Measurements from ENCODE around the gene KATNIP.

KATNIP gene

GRCh38 chr16:27511657-27512448 lies 38.1 kb upstream of the KATNIP start:
- TF ChIP-seq CTCF (IDR thresholded peaks at IDR 0.05; ENCODE audit: low read depth, low read length), result no peak
- DNase-seq (ENCODE audit: extremely low read depth, low read depth), result no peak

- no peak for DNase-seq (ENCODE audit: extremely low read depth, low read depth)
- TF ChIP-seq CTCF (IDR thresholded peaks at IDR 0.05; ENCODE audit: low read depth, low read length), result no peak
These were observed 35.1 kb upstream of the KATNIP start for GRCh38 chr16:27514806-27515205.

GRCh38 chr16:27515874-27516353 lies 34.0 kb upstream of the KATNIP start:
- no peak for DNase-seq (ENCODE audit: extremely low read depth, low read depth)
- peak; percentile 45 for TF ChIP-seq CTCF (IDR thresholded peaks at IDR 0.05; ENCODE audit: low read depth, low read length)

- TF ChIP-seq CTCF (IDR thresholded peaks at IDR 0.05; ENCODE audit: low read depth, low read length), result no peak
- no peak for DNase-seq (ENCODE audit: extremely low read depth, low read depth)
These were observed 33.6 kb upstream of the KATNIP start for GRCh38 chr16:27516365-27516764.

GRCh38 chr16:27517664-27518063 lies 32.3 kb upstream of the KATNIP start:
- no peak for TF ChIP-seq CTCF (IDR thresholded peaks at IDR 0.05; ENCODE audit: low read depth, low read length)
- DNase-seq (ENCODE audit: extremely low read depth, low read depth), result no peak

- TF ChIP-seq CTCF (IDR thresholded peaks at IDR 0.05; ENCODE audit: low read depth, low read length), result no peak
- no peak for DNase-seq (ENCODE audit: extremely low read depth, low read depth)
These were observed 31.7 kb upstream of the KATNIP start for GRCh38 chr16:27518226-27518625.

- no peak for TF ChIP-seq CTCF (IDR thresholded peaks at IDR 0.05; ENCODE audit: low read depth, low read length)
- no peak for DNase-seq (ENCODE audit: extremely low read depth, low read depth)
These were observed 28.8 kb upstream of the KATNIP start for GRCh38 chr16:27520982-27521673.
